Measurements from ENCODE around the gene HEATR3.

HEATR3 gene

GRCh38 chr16:50065624-50066481, at the start of gene HEATR3:
Gene HEATR3 (plus strand): TSS chr16:50065970. CDS start chr16:50066132, 162 bp downstream.
- Histone ChIP-seq H3K27me3 (ENCODE audit: control insufficient read depth, low read length) (no peaks in the 10 kb centered on the region), H3K36me3 (ENCODE audit: control insufficient read depth, low read length) (peaks cover 34% of the 10 kb centered on the region), H3K4me3 (ENCODE audit: low read length) (peak within 1 kb of the TSS; percentile 93), H3F3A (ENCODE audit: control insufficient read depth, insufficient read depth) (no peaks in the 10 kb centered on the region), H3K9me3 (ENCODE audit: control insufficient read depth, insufficient read depth, low read length) (no peaks in the 10 kb centered on the region), H3K4me2 (ENCODE audit: low read length) (peak within 1 kb of the TSS; percentile 74), H4K20me1 (ENCODE audit: control insufficient read depth, insufficient read depth, low read depth, low read length) (peaks cover 8% of the 10 kb centered on the region; the same call in 1 of the 2 replicates), H3K79me2 (ENCODE audit: control insufficient read depth, low read length) (peaks cover 34% of the 10 kb centered on the region), H3K27ac (ENCODE audit: low read depth, low read length) (peak within 1 kb of the TSS; percentile 78), H3K4me1 (ENCODE audit: control insufficient read depth, low read length) (peaks cover 25% of the 10 kb centered on the region), H3K9me2 (replicated peaks; ENCODE audit: control insufficient read depth, low read length) (no peaks in the 10 kb centered on the region)
- TF ChIP-seq EZH2phosphoT487 (IDR thresholded peaks at IDR 0.05; ENCODE audit: borderline replicate concordance, low read length) (no peak), CTCF (IDR thresholded peaks at IDR 0.05; ENCODE audit: low read depth, low read length, poor library complexity, severe bottlenecking) (no peak)

- Histone ChIP-seq H3K4me2 (ENCODE audit: low read length) (no peak overlapping the region), H3K79me2 (ENCODE audit: control insufficient read depth, low read length) (no peaks in the 10 kb centered on the region), H3K9me3 (ENCODE audit: control insufficient read depth, insufficient read depth, low read length) (no peaks in the 10 kb centered on the region), H3F3A (ENCODE audit: control insufficient read depth, insufficient read depth) (no peaks in the 10 kb centered on the region), H3K27me3 (ENCODE audit: control insufficient read depth, low read length) (peaks cover 18% of the 10 kb centered on the region), H3K9me2 (replicated peaks; ENCODE audit: control insufficient read depth, low read length) (no peaks in the 10 kb centered on the region), H4K20me1 (ENCODE audit: control insufficient read depth, insufficient read depth, low read depth, low read length) (no peaks in the 10 kb centered on the region), H3K4me1 (ENCODE audit: control insufficient read depth, low read length) (no peaks in the 10 kb centered on the region), H3K4me3 (ENCODE audit: low read length) (no peak overlapping the region), H3K27ac (ENCODE audit: low read depth, low read length) (no peak overlapping the region), H3K36me3 (ENCODE audit: control insufficient read depth, low read length) (no peaks in the 10 kb centered on the region)
- TF ChIP-seq CTCF (IDR thresholded peaks at IDR 0.05; ENCODE audit: low read depth, low read length, poor library complexity, severe bottlenecking) (no peak), EZH2phosphoT487 (IDR thresholded peaks at IDR 0.05; ENCODE audit: borderline replicate concordance, low read length) (no peak)
Measured at GRCh38 chr16:50017553-50017952, 48.2 kb upstream of the HEATR3 start.

- no peak overlapping the region for H3K4me3 ChIP-seq (ENCODE audit: low read length)
- peaks cover 15% of the 10 kb centered on the region for H3K79me2 ChIP-seq (ENCODE audit: control insufficient read depth, low read length)
- H3K9me3 ChIP-seq (ENCODE audit: control insufficient read depth, insufficient read depth, low read length) = no peaks in the 10 kb centered on the region
- no peaks in the 10 kb centered on the region for H3K9me2 ChIP-seq (replicated peaks; ENCODE audit: control insufficient read depth, low read length)
- peaks cover 5% of the 10 kb centered on the region; the same call in 1 of the 2 replicates for H4K20me1 ChIP-seq (ENCODE audit: control insufficient read depth, insufficient read depth, low read depth, low read length)
- H3K36me3 ChIP-seq (ENCODE audit: control insufficient read depth, low read length) = no peaks in the 10 kb centered on the region; the same call in 1 of the 2 replicates
- no peaks in the 10 kb centered on the region for H3F3A ChIP-seq (ENCODE audit: control insufficient read depth, insufficient read depth)
- no peak overlapping the region for H3K4me2 ChIP-seq (ENCODE audit: low read length)
- H3K27me3 ChIP-seq (ENCODE audit: control insufficient read depth, low read length) = peaks cover 21% of the 10 kb centered on the region
- no peak for TF ChIP-seq CTCF (IDR thresholded peaks at IDR 0.05; ENCODE audit: low read depth, low read length, poor library complexity, severe bottlenecking)
- no peak for TF ChIP-seq EZH2phosphoT487 (IDR thresholded peaks at IDR 0.05; ENCODE audit: borderline replicate concordance, low read length)
- peaks cover 12% of the 10 kb centered on the region for H3K4me1 ChIP-seq (ENCODE audit: control insufficient read depth, low read length)
- H3K27ac ChIP-seq (ENCODE audit: low read depth, low read length) = no peak overlapping the region
Measured at GRCh38 chr16:50021544-50021943, 44.2 kb upstream of the HEATR3 start.

Measured in DOHH2 (cell line).